Activated CD8-positive, alpha-beta T cell treated with anti-CD3 and anti-CD28 coated beads for 36 hours (primary cell): ENCODE data around the gene PTCD2. TPM values are rescaled to one million over a fixed set of nuclear protein-coding genes. Genes with fewer than 3 reads are reported as not detected.

Source experiments
- ATAC-seq: fragments of 200-7000 bp; cut with Tn5 transposase; one replicate; pipeline ENCODE4 v1.10.0; 2021; ENCODE audit warnings: mild to moderate bottlenecking, moderate library complexity
- CTCF ChIA-PET: fragments of 350-600 bp; sonication (Branson Sonifier 250); formaldehyde crosslinking; loops from one replicate; lab custom pipeline; 2021; ENCODE audit warnings: antibody characterized with exemption; lab: Charles Lee
- POLR2A ChIA-PET: fragments of 350-600 bp; sonication (Branson Sonifier 250); formaldehyde crosslinking; loops from one replicate; lab custom pipeline; 2021; ENCODE audit warnings: antibody characterized with exemption; lab: Charles Lee
- DNase-seq: peaks from one replicate; pipeline ENCODE4 v3.0.0-alpha.2; 2020
- H3K27ac Mint-ChIP-seq: one replicate; pipeline ENCODE4 v1.8.0; 2021; ENCODE audit warnings: mild to moderate bottlenecking, mixed read lengths
- H3K27me3 Mint-ChIP-seq: one replicate; pipeline ENCODE4 v1.8.0; 2021; ENCODE audit warnings: mixed read lengths
- H3K36me3 Mint-ChIP-seq: one replicate; pipeline ENCODE4 v1.8.0; 2021; ENCODE audit warnings: low read depth, mixed read lengths
- H3K4me1 Mint-ChIP-seq: one replicate; pipeline ENCODE4 v1.8.0; 2021; ENCODE audit warnings: low read depth, mixed read lengths
- H3K4me3 Mint-ChIP-seq: one replicate; pipeline ENCODE4 v1.8.0; 2021; ENCODE audit warnings: mild to moderate bottlenecking, moderate library complexity, mixed read lengths
- H3K9me3 Mint-ChIP-seq: one replicate; pipeline ENCODE4 v1.8.0; 2021; ENCODE audit warnings: mixed read lengths
- intact Hi-C: fragments of 100-400 bp; cut with micrococcal nuclease; formaldehyde crosslinking; loops from one replicate; pipeline ENCODE4 v1.10.0; 2022
- total RNA-seq, 2 experiments: library from RNA; stranded (reverse); gene quantifications; one replicate each; pipeline ENCODE4 v1.2.3, GENCODE V29; 2021
- TF ChIP-seq, protein P1 (sequence below): fragments of 200-600 bp; IDR thresholded peaks from one replicate; pipeline ENCODE4 v1.8.0; 2022; ENCODE audit warnings: antibody characterized with exemption, mild to moderate bottlenecking

The PTCD2 gene
- total RNA-seq, 2 experiments from 2014 or later = 10.9 to 11.7 TPM

DNA sequence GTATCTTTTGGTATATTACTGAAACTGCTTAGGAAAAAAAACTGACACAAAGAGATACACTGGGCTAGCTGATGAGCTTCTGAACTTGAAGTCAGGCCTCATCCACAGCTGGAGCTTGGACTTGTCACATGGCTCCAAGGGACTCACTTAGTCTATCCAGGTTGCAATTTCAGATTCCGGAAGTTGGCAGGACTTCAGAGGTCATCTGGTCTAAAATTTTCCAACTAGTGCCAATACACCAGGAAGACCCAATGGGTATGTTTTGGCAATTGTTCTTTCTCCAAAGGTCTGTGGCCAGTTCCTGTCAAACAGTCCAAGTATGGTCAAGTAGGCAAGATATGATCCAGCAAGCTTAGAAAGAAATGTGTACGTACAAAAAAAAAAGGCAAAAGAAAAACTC lies 36.8 kb upstream of the PTCD2 start:
- ChIA-PET CTCF (interaction anchor here (1.1 kb wide), 1 partner anchor 25 kb away, joined by 3 read pairs; no protein-coding TSS in a partner anchor), POLR2A (no interaction called here)
- H3K4me1 Mint-ChIP-seq = no peaks in the 10 kb centered on the region
- no peak overlapping the region for H3K27ac Mint-ChIP-seq
- no peak overlapping the region for H3K4me3 Mint-ChIP-seq
- H3K9me3 Mint-ChIP-seq = no peaks in the 10 kb centered on the region
- no peak for ATAC-seq
- no peaks in the 10 kb centered on the region for H3K27me3 Mint-ChIP-seq
- TF ChIP-seq, protein P1, sequence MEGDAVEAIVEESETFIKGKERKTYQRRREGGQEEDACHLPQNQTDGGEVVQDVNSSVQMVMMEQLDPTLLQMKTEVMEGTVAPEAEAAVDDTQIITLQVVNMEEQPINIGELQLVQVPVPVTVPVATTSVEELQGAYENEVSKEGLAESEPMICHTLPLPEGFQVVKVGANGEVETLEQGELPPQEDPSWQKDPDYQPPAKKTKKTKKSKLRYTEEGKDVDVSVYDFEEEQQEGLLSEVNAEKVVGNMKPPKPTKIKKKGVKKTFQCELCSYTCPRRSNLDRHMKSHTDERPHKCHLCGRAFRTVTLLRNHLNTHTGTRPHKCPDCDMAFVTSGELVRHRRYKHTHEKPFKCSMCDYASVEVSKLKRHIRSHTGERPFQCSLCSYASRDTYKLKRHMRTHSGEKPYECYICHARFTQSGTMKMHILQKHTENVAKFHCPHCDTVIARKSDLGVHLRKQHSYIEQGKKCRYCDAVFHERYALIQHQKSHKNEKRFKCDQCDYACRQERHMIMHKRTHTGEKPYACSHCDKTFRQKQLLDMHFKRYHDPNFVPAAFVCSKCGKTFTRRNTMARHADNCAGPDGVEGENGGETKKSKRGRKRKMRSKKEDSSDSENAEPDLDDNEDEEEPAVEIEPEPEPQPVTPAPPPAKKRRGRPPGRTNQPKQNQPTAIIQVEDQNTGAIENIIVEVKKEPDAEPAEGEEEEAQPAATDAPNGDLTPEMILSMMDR = no peak
- peaks cover 38% of the 10 kb centered on the region for H3K36me3 Mint-ChIP-seq
- no peak for DNase-seq
- intact Hi-C loops = no loop called here

DNA sequence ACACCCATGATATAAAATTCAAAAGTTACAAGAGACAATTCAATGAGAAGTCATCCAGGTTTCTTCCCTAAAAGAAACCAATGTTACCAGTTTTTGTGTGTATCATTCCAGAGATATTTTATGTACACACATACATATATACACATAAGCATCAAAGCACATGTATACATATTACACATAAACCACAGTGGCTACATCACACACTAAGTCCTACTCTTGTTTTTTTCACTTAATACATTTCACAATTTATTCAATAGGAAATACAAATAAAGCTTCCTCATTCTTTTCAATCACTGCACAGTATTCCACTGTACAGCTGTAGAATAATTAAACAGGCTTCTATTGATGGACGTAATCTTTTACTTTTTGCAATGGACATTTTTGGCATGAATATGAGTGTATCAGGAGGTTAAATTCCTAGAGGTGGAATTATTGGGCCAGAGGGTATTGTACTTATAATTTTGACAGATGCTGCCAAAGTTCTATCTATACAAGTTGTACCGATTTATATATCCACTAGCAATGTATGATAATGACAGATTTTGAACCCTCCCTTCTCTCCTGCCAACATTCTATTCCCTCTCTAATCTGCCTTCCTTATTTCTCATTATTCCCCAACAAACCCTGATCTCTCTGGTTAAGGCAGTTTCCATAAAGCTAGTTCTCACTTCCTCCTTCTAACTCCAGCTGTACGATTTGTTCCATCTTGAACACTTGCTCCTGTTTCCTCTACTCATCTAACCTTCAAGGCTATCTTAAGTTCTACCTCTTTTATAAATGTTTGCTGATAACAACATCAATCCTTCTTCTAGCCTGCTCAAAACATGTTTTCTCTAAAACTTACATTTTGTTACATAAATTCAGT lies 35.4 kb upstream of the PTCD2 start:
- Mint-ChIP-seq H3K27ac (no peak overlapping the region), H3K36me3 (peaks cover 31% of the 10 kb centered on the region), H3K9me3 (no peaks in the 10 kb centered on the region), H3K27me3 (no peaks in the 10 kb centered on the region), H3K4me3 (no peak overlapping the region), H3K4me1 (no peaks in the 10 kb centered on the region)
- ChIA-PET CTCF (interaction anchor here (1.3 kb wide), 1 partner anchor 16 kb away, joined by 4 read pairs; no protein-coding TSS in a partner anchor), POLR2A (no interaction called here)
- DNase-seq (no peak), ATAC-seq (no peak)
- TF ChIP-seq, protein P1 = no peak
- intact Hi-C loops = no loop called here

DNA sequence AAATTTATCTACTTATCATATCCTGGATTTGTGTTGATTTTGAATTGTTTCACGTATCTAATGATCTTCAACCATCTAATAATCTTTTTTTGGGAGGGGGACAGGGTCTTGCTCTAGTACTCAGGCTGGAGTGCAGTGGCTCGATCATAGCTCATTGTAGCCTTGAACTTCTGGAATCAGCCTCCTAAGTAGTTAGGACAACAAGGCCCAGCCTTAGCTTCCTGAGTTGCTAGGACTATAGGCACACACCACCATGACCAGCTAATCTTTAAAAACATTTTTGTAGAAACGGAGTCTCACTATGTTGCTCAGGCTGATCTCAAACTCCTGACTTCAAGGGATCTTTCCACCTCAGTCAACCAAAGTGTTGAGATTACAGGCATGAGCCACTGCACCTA lies 34.8 kb upstream of the PTCD2 start:
- Mint-ChIP-seq H3K4me1 (no peaks in the 10 kb centered on the region), H3K27ac (no peak overlapping the region), H3K4me3 (no peak overlapping the region), H3K27me3 (no peaks in the 10 kb centered on the region), H3K36me3 (peaks cover 33% of the 10 kb centered on the region), H3K9me3 (no peaks in the 10 kb centered on the region)
- ATAC-seq (no peak), DNase-seq (no peak)
- intact Hi-C loops = no loop called here
- ChIA-PET CTCF (interaction anchor here (1.3 kb wide), 1 partner anchor 16 kb away, joined by 4 read pairs; no protein-coding TSS in a partner anchor), POLR2A (no interaction called here)
- TF ChIP-seq, protein P1 = no peak

DNA sequence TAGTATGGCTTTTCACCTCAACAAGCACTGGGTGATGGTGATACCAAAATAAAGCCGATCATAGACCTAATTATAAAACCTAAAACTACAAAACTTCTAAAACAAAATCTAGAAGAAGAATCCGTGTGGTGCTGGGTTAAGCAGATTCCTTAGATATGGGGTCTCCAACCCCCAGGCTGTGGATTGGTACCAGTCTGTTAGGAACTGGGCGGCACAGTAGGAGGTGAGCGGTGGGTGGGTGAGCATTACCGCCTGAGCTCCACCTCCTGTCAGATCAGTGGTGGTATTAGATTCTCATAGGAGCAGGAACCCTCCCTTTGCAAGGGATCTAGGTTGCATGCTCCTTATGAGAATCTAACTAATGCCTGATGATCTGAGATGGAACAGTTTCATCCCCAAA lies 33.4 kb upstream of the PTCD2 start:
- TF ChIP-seq, protein P1 = no peak
- POLR2A ChIA-PET = no interaction called here
- H3K4me3 Mint-ChIP-seq = no peak overlapping the region

DNA sequence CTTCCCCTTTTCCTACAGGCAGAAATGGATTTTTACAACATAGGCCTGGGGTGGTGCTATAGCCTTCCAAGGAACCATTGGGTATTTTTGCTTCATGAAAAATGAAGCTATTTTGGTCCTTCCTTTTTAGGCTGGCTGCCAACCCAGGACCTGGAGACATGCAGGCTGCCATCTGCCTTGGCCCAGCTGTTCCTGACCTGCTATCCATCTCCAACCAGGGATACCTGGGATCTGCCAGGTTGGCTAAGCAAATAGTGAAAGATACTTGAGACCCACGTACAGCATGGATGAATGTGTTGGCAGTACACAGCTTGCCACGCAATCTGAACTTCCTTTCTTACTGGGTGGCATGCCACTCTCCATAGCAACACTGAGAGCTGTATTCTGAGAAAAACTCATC lies 31.2 kb upstream of the PTCD2 start:
- DNase-seq (no peak), ATAC-seq (no peak)
- no peaks in the 10 kb centered on the region for H3K27me3 Mint-ChIP-seq
- H3K27ac Mint-ChIP-seq = no peak overlapping the region
- TF ChIP-seq, protein P1 = no peak
- intact Hi-C loops = no loop called here
- POLR2A ChIA-PET = interaction anchor here (0.6 to 1.6 kb wide), 2 partner anchors 19 to 48 kb away, joined by 3 to 6 read pairs; no protein-coding TSS in a partner anchor
- H3K9me3 Mint-ChIP-seq = no peaks in the 10 kb centered on the region
- no peak overlapping the region for H3K4me3 Mint-ChIP-seq
- H3K36me3 Mint-ChIP-seq = peaks cover 31% of the 10 kb centered on the region
- no peaks in the 10 kb centered on the region for H3K4me1 Mint-ChIP-seq
- CTCF ChIA-PET = interaction anchor here (0.6 to 2.1 kb wide), 3 partner anchors 13 to 20 kb away, joined by 3 to 6 read pairs (median 3); no protein-coding TSS in a partner anchor

More for the DNA sequence above, 33.4 kb upstream of the PTCD2 start:
- Mint-ChIP-seq H3K36me3 (peaks cover 35% of the 10 kb centered on the region), H3K27ac (no peak overlapping the region), H3K9me3 (no peaks in the 10 kb centered on the region), H3K4me1 (no peaks in the 10 kb centered on the region), H3K27me3 (no peaks in the 10 kb centered on the region)
- ATAC-seq (no peak), DNase-seq (no peak)
- intact Hi-C loops = no loop called here
- CTCF ChIA-PET = no interaction called here
